Testis (tissue), 5 donors: ENCODE data around the gene TRAT1. TPM values are rescaled to one million over a fixed set of nuclear protein-coding genes. Genes with fewer than 3 reads are reported as not detected.

Source experiments
- DNase-seq: peaks from one replicate; pipeline ENCODE4 v3.0.0-alpha.2; 2019
- H3K27ac ChIP-seq, 2 donors: fragments of 200-600 bp; sonication (generic); one replicate each; pipeline ENCODE4 v1.5.1; 2019
- H3K27me3 ChIP-seq: fragments of 200-600 bp; sonication (generic); one replicate; pipeline ENCODE4 v1.5.1; 2019
- H3K36me3 ChIP-seq: fragments of 200-600 bp; sonication (generic); one replicate; pipeline ENCODE4 v1.5.1; 2017; ENCODE audit warnings: low read depth; ENCODE audit errors: missing control alignments
- H3K4me1 ChIP-seq: fragments of 200-600 bp; sonication (generic); one replicate; pipeline ENCODE4 v1.5.1; 2019
- H3K4me3 ChIP-seq, 2 donors: fragments of 200-600 bp; sonication (generic); one replicate each; pipeline ENCODE4 v1.5.1; 2017 to 2019
- H3K9me3 ChIP-seq: fragments of 200-600 bp; sonication (generic); one replicate; pipeline ENCODE4 v1.5.1; 2017
- POLR2A ChIP-seq: fragments of 450-650 bp; IDR thresholded peaks from one replicate; pipeline ENCODE4 v1.6.1; 2017; ENCODE audit warnings: antibody characterized with exemption, mild to moderate bottlenecking, moderate library complexity
- WGBS, 2 donors: methylation state at CpG; one replicate each; pipeline ENCODE4 v1.1.5; 2018; 5-methylcytosine and 5-hydroxymethylcytosine counted together
- intact Hi-C: fragments of 100-400 bp; cut with DNase I; formaldehyde crosslinking; loops from one replicate; pipeline ENCODE4 v1.15.1; 2023; ENCODE audit warnings: low total_unique reads
- long read RNA-seq, 2 donors: transcript quantifications; one replicate each; lab custom pipeline, GENCODE V29; 2026
- polyA plus RNA-seq: library from polyadenylated mRNA; stranded (reverse); fragments of 350-450 nt; fragmentation: Illumina TruSeq; extraction: RNeasy Lipid Tissue Mini Kit (QIAGEN cat#74804); gene quantifications from one replicate; pipeline ENCODE4 v1.2.3, GENCODE V29; 2014; ENCODE audit warnings: low read depth, low replicate concordance; ENCODE audit not compliant: insufficient read depth
- total RNA-seq, 2 donors: library from RNA; depleted of rRNA; stranded (reverse); fragments of >200 nt; gene quantifications; one replicate each; pipeline ENCODE4 v1.2.3, GENCODE V29; 2016
- TF ChIP-seq, protein P1 (sequence below), 3 experiments: fragments of 450-650 bp in 2 of 3; fragments of 200-600 bp in 1 of 3; sonication (generic) in 1 of 3; IDR thresholded peaks; one replicate each; pipeline ENCODE4 v1.5.1; 2016 to 2019; ENCODE audit warnings: antibody characterized with exemption in 3 of 3, mild to moderate bottlenecking in 2 of 3, moderate library complexity in 1 of 3

The TRAT1 gene, protein sequence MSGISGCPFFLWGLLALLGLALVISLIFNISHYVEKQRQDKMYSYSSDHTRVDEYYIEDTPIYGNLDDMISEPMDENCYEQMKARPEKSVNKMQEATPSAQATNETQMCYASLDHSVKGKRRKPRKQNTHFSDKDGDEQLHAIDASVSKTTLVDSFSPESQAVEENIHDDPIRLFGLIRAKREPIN
- under 1 TPM in 1 of 2 donors, not detected in 1; 0.25 TPM for total RNA-seq
- polyA plus RNA-seq: 0.84 TPM
- long read RNA-seq, donor 1: 0 reads
- long read RNA-seq, donor 2: 0 reads

DNA sequence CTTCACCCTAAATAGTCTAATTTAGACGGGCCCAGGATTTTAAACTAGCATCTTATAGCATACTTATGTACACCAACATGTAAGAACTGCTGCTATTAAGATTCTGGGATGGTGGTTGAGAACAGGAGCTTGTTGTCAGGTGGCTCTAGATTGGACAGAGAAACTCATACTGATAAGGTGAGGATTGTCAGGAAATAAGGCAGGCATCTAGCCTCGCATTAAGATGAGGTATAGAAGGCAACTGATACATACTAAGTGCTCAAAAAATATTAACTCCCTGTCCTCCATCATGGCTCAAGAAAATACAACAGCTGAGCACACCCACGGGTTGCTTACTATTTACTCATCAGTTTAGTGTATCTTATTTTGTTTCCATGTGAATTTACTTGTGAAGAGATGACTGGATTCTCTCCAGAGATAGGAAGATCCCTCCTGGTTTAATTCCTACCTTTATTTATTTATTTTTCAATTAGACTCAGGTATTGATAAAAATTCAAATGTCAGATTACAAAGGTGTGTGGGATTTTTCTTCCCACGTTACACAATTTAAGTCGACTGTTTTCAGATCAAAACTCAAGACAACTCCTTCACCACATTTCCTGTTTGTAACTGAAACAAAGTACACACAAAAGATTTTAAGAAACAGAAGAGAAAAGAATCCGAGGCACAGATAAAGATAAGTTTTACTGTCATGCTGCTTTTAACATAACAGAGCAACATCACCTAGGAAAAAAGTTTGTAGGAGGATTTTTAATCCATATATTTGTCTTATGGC, at the start of gene TRAT1:
Gene TRAT1 (plus strand): TSS at position 664 of the 775 bp plus-strand sequence. CDS start 142 bp downstream, outside the sequence.
- no peaks in the 10 kb centered on the region for H3K4me1 ChIP-seq
- H3K9me3 ChIP-seq: no peaks in the 10 kb centered on the region
- no peak for DNase-seq
- H3K36me3 ChIP-seq: no peaks in the 10 kb centered on the region
- TF ChIP-seq, protein P1, sequence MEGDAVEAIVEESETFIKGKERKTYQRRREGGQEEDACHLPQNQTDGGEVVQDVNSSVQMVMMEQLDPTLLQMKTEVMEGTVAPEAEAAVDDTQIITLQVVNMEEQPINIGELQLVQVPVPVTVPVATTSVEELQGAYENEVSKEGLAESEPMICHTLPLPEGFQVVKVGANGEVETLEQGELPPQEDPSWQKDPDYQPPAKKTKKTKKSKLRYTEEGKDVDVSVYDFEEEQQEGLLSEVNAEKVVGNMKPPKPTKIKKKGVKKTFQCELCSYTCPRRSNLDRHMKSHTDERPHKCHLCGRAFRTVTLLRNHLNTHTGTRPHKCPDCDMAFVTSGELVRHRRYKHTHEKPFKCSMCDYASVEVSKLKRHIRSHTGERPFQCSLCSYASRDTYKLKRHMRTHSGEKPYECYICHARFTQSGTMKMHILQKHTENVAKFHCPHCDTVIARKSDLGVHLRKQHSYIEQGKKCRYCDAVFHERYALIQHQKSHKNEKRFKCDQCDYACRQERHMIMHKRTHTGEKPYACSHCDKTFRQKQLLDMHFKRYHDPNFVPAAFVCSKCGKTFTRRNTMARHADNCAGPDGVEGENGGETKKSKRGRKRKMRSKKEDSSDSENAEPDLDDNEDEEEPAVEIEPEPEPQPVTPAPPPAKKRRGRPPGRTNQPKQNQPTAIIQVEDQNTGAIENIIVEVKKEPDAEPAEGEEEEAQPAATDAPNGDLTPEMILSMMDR (IDR thresholded peaks at IDR 0.05): no peak
- no peak for TF ChIP-seq POLR2A
- H3K4me3 ChIP-seq: no peak within 1 kb of the TSS
- H3K27me3 ChIP-seq: no peaks in the 10 kb centered on the region
- 45 to 49% methylated on average over 6 of the region's 6 CpGs for WGBS, 2 donors
- no peak within 1 kb of the TSS for H3K27ac ChIP-seq
- intact Hi-C loops: no loop called here

DNA sequence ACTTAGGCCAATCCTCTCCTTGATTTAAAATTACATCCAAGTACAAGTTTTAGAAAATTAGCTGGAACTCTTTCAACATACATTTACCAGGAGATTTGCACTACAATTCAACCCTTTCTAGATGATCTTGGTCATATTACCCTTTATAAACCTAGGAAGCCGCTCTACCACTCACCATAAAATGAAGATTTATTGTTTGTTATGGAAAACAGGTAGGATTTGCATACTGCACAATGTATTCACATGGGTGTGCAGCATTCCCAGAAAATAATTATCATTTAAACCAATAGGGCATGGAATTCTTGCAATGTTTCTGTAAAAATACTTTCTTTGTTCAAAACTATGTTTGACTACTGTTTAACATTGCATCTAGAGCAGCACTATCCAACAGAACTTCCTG, 46.9 kb upstream of the TRAT1 start:
- WGBS, 2 donors: 81 to 85% methylated on average over 1 of the region's 1 CpG
- no peaks in the 10 kb centered on the region for H3K9me3 ChIP-seq
- no peaks in the 10 kb centered on the region for H3K36me3 ChIP-seq
- H3K27ac ChIP-seq: no peak overlapping the region
- DNase-seq: no peak
- intact Hi-C loops: no loop called here
- TF ChIP-seq, protein P1 (IDR thresholded peaks at IDR 0.05): no peak
- TF ChIP-seq POLR2A: no peak
- no peaks in the 10 kb centered on the region for H3K4me1 ChIP-seq
- no peaks in the 10 kb centered on the region for H3K27me3 ChIP-seq
- H3K4me3 ChIP-seq: no peak overlapping the region

DNA sequence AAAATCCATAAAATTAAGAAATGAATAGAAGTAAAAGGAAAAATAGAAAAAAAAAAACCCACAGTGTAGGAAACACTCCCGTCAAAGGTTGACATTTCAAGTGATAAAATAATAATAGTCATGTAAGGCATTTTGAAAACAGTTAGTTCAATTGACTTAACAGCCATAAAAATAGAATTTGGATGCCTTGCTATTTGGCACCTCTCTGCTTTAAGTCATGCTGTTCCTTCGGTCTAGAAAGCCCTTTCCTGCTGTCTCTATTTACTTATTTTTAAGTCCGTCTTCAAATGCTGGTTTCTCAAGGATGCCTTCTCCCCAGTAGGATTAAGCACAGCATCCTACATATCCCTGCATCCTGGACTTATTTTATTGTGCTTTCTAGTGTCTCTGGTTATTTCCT, 43.1 kb upstream of the TRAT1 start:
- TF ChIP-seq, protein P1 (IDR thresholded peaks at IDR 0.05): no peak
- TF ChIP-seq POLR2A: no peak
- no peaks in the 10 kb centered on the region for H3K4me1 ChIP-seq
- H3K36me3 ChIP-seq: no peaks in the 10 kb centered on the region
- 90 to 92% methylated on average over 3 of the region's 3 CpGs for WGBS, 2 donors
- no peaks in the 10 kb centered on the region for H3K27me3 ChIP-seq
- intact Hi-C loops: no loop called here
- DNase-seq: no peak
- no peak overlapping the region for H3K27ac ChIP-seq
- H3K4me3 ChIP-seq: no peak overlapping the region
- no peaks in the 10 kb centered on the region for H3K9me3 ChIP-seq

DNA sequence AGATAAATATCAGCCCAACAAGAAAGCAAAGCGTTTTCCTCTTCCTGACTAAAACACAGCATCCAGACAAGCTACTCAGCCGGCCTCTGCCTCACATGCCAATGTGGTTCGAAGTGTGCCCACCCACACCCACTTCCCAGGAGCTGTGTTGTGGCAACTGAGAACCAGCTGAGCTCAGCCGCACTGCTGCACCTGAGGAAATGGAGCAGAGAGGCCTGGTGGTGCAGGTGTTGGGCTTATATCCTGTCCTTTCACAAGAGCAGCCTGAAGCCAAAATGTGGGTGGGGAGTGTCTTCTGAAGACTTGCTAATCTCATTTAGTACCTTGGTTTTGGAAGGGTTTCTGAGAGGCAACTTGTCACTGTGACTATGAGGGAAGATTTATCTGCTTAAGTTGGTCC, 42.4 kb upstream of the TRAT1 start:
- Histone ChIP-seq H3K9me3 (no peaks in the 10 kb centered on the region), H3K4me1 (no peaks in the 10 kb centered on the region), H3K27ac (no peak overlapping the region), H3K4me3 (no peak overlapping the region), H3K27me3 (no peaks in the 10 kb centered on the region), H3K36me3 (no peaks in the 10 kb centered on the region)
- 87 to 97% methylated on average over 4 of the region's 4 CpGs for WGBS, 2 donors
- no peak for DNase-seq
- TF ChIP-seq, protein P1 (IDR thresholded peaks at IDR 0.05): no peak
- no peak for TF ChIP-seq POLR2A
- intact Hi-C loops: no loop called here
